K562 (cell line): ENCODE measurements around the gene NDUFS6. TPM values are rescaled to one million over a fixed set of nuclear protein-coding genes. Genes with fewer than 3 reads are reported as not detected.

ENCODE experiments used
- ARID4B ChIP-seq: sonication (generic); formaldehyde crosslinking; IDR thresholded peaks from 2 replicates; pipeline ENCODE4 v1.8.0; 2022; ENCODE audit warnings: mild to moderate bottlenecking, missing genetic modification reagents
- BRD9 ChIP-seq: fragments of 450-650 bp; IDR thresholded peaks from 2 replicates; pipeline ENCODE4 v1.6.1; 2018; ENCODE audit warnings: low read depth; ENCODE audit not compliant: partially characterized antibody
- DACH1 ChIP-seq: fragments of 450-650 bp; IDR thresholded peaks from 2 replicates; pipeline ENCODE4 v1.6.1; 2018; ENCODE audit not compliant: partially characterized antibody
- DNMT1 ChIP-seq: fragments of 450-650 bp; IDR thresholded peaks from 2 replicates; pipeline ENCODE4 v1.6.1; 2016; ENCODE audit warnings: antibody characterized with exemption, mild to moderate bottlenecking
- IFI16 ChIP-seq: fragments of 250-450 bp; sonication (Bioruptor Pico); IDR thresholded peaks from 2 replicates; pipeline ENCODE4 v2.1.2; 2022; ENCODE audit warnings: mild to moderate bottlenecking, inconsistent platforms
- JUNB ChIP-seq: fragments of 450-650 bp; formaldehyde crosslinking; conservative IDR thresholded peaks from 2 replicates; pipeline ENCODE4 v1.4.0; 2020; ENCODE audit warnings: mild to moderate bottlenecking
- KDM2B ChIP-seq: fragments of 250-450 bp; sonication (Bioruptor Pico); IDR thresholded peaks from 2 replicates; pipeline ENCODE4 v1.8.0; 2021; ENCODE audit warnings: mild to moderate bottlenecking, moderate library complexity
- KLF10 ChIP-seq: fragments of 250-450 bp; sonication (Bioruptor Pico); IDR thresholded peaks from 2 replicates; pipeline ENCODE4 v1.6.1; 2021; ENCODE audit warnings: matching md5 sums
- MCM7 ChIP-seq, 2 experiments: fragments of 450-650 bp; IDR thresholded peaks; 2 replicates each; pipeline ENCODE4 v1.6.1; 2016 to 2018
- NCOA2 ChIP-seq, 2 experiments: fragments of 450-650 bp; IDR thresholded peaks; 2 replicates each; pipeline ENCODE4 v1.6.1; 2018; ENCODE audit warnings: mild to moderate bottlenecking in 2 of 2, moderate library complexity in 1 of 2; ENCODE audit not compliant: partially characterized antibody in 2 of 2
- PHB ChIP-seq: fragments of 250-450 bp; sonication (Bioruptor Pico); IDR thresholded peaks from 2 replicates; pipeline ENCODE4 v1.5.0; 2021
- RBM17 ChIP-seq: fragments of 200-400 bp; formaldehyde crosslinking; IDR thresholded peaks from 2 replicates; pipeline ENCODE4 v1.6.1; 2017; ENCODE audit warnings: low read depth, mild to moderate bottlenecking, low read length, borderline replicate concordance
- RFX1 ChIP-seq: fragments of 450-650 bp; IDR thresholded peaks from 2 replicates; pipeline ENCODE4 v1.6.1; 2016; ENCODE audit warnings: mild to moderate bottlenecking, moderate library complexity
- RFX7 ChIP-seq: fragments of 250-450 bp; sonication (Bioruptor Pico); IDR thresholded peaks from 2 replicates; pipeline ENCODE4 v1.5.1; 2021; ENCODE audit warnings: mild to moderate bottlenecking
- SP1 ChIP-seq: sonication (generic); formaldehyde crosslinking; IDR thresholded peaks from 2 replicates; pipeline ENCODE4 v1.8.1; 2022; ENCODE audit warnings: mild to moderate bottlenecking, missing genetic modification reagents
- STAT5A ChIP-seq: IDR thresholded peaks from 2 replicates; pipeline ENCODE4 v1.6.1; 2012; ENCODE audit warnings: low read length, inconsistent platforms, borderline replicate concordance
- TBL1XR1 ChIP-seq, 2 experiments: IDR thresholded peaks; 2 replicates each; pipeline ENCODE4 v1.6.1; 2012; ENCODE audit warnings: improper control_type of control experiment in 2 of 2, low read length in 2 of 2, mild to moderate bottlenecking in 1 of 2
- ZNF347 ChIP-seq: fragments of 450-650 bp; formaldehyde crosslinking; IDR thresholded peaks from 2 replicates; pipeline ENCODE4 v1.4.0; 2020; ENCODE audit warnings: low read depth, mild to moderate bottlenecking, moderate library complexity
- ZNF639 ChIP-seq, 2 experiments: fragments of 200-800 bp in 1 of 2; sonication (Bioruptor generic) in 1 of 2; sonication (generic) in 1 of 2; formaldehyde crosslinking in 1 of 2; IDR thresholded peaks in 1 of 2; conservative IDR thresholded peaks in 1 of 2; 2 replicates each; pipeline versions ENCODE4 v1.5.0 to v1.6.1; 2016 to 2020; ENCODE audit warnings: missing compliant biosample characterization in 1 of 2, missing genetic modification characterization in 1 of 2, missing genetic modification reagents in 1 of 2
- ZNF785 ChIP-seq: fragments of 250-450 bp; sonication (Bioruptor Pico); IDR thresholded peaks from 2 replicates; pipeline ENCODE4 v1.4.0; 2020; ENCODE audit warnings: mild to moderate bottlenecking
- polyA plus RNA-seq, 8 experiments: library from polyadenylated mRNA; depleted of rRNA in 4 of 8; stranded (reverse) in 5 of 8; unstranded in 3 of 8; fragments of >200 nt; fragmentation: Nextera tagmentation in 2 of 8; fragmentation: Illumina TruSeq in 1 of 8; extraction: Ambion mirVana in 2 of 8; extraction: Trizol in 1 of 8; gene quantifications; 2 replicates each; pipeline versions ENCODE4 v1.2.1 to v1.2.3, GENCODE V29; 2011 to 2014; ENCODE audit warnings: inconsistent platforms in 1 of 8, missing spikeins in 1 of 8
- total RNA-seq, 7 experiments: library from RNA; depleted of rRNA in 6 of 7; stranded (reverse); fragments of >200 nt in 6 of 7; fragmentation: Illumina TruSeq in 2 of 7; extraction: Trizol in 2 of 7; gene quantifications; 2 replicates each; pipeline versions ENCODE4 v1.2.1 to v1.2.3, GENCODE V29; 2011 to 2021; ENCODE audit warnings: low replicate concordance in 1 of 7

Gene NDUFS6
- total and polyA plus RNA-seq, 9 of the 15 experiments (the other 6 are each of a cell fraction or from before 2014, with no cell fraction given) = 36.1 to 291 (median 77.0) TPM

GRCh38 chr5:1799602-1800471 is 1.4 kb upstream of the NDUFS6 start, which contains the start of gene MRPL36 (continued):
- peak in 1 of 2 experiments; percentile 62; a peak in 1 of 4 replicates for TF ChIP-seq ZNF639 (CRISPR knock-in tag; conservative IDR thresholded peaks at IDR 0.05 in 1 of 2, IDR thresholded peaks at IDR 0.05 in 1 of 2)
- TF ChIP-seq BRD9 = no peak
- TF ChIP-seq TBL1XR1 (IDR thresholded peaks at IDR 0.05; ENCODE audit: low read length in 2 of 2) = no peak
- TF ChIP-seq ARID4B (CRISPR knock-in tag) = no peak; the same call in 1 of the 2 replicates
- no peak for TF ChIP-seq KLF10 (CRISPR knock-in tag)
- TF ChIP-seq DNMT1 = no peak
- TF ChIP-seq DACH1 = no peak
- no peak for TF ChIP-seq RFX1
- TF ChIP-seq NCOA2 (IDR thresholded peaks at IDR 0.05; ENCODE audit: partially characterized antibody in 2 of 2) = no peak
- TF ChIP-seq KDM2B (CRISPR knock-in tag) = no peak
- TF ChIP-seq JUNB (CRISPR knock-in tag) = no peak
- no peak for TF ChIP-seq IFI16 (CRISPR knock-in tag)
- TF ChIP-seq MCM7 (IDR thresholded peaks at IDR 0.05) = no peak
- peak; percentile 58; the same call in 1 of the 2 replicates for TF ChIP-seq SP1 (CRISPR knock-in tag)
- no peak for TF ChIP-seq RBM17
- no peak for TF ChIP-seq ZNF347 (CRISPR knock-in tag)
- no peak for TF ChIP-seq RFX7 (CRISPR knock-in tag)
- TF ChIP-seq ZNF785 (CRISPR knock-in tag) = no peak
- TF ChIP-seq STAT5A = no peak
- TF ChIP-seq PHB = no peak
